OCI-LY1 (cell line): ENCODE results near the gene TRANK1.

Experiments
- EZH2 ChIP-seq: fragments of 200-600 bp; sonication (generic), shearing (Covaris generic); IDR thresholded peaks from 2 replicates; pipeline ENCODE4 v1.8.0; 2017; ENCODE audit warnings: borderline replicate concordance, mixed run types, mild to moderate bottlenecking, antibody characterized with exemption, low read length, moderate library complexity, mixed read lengths
- TF ChIP-seq, protein P1 (sequence below): fragments of 200-600 bp; sonication (generic), shearing (Covaris generic); IDR thresholded peaks from 2 replicates; pipeline ENCODE4 v1.5.1; 2017; ENCODE audit warnings: mild to moderate bottlenecking, antibody characterized with exemption, low read length, moderate library complexity, mixed read lengths

DNA sequence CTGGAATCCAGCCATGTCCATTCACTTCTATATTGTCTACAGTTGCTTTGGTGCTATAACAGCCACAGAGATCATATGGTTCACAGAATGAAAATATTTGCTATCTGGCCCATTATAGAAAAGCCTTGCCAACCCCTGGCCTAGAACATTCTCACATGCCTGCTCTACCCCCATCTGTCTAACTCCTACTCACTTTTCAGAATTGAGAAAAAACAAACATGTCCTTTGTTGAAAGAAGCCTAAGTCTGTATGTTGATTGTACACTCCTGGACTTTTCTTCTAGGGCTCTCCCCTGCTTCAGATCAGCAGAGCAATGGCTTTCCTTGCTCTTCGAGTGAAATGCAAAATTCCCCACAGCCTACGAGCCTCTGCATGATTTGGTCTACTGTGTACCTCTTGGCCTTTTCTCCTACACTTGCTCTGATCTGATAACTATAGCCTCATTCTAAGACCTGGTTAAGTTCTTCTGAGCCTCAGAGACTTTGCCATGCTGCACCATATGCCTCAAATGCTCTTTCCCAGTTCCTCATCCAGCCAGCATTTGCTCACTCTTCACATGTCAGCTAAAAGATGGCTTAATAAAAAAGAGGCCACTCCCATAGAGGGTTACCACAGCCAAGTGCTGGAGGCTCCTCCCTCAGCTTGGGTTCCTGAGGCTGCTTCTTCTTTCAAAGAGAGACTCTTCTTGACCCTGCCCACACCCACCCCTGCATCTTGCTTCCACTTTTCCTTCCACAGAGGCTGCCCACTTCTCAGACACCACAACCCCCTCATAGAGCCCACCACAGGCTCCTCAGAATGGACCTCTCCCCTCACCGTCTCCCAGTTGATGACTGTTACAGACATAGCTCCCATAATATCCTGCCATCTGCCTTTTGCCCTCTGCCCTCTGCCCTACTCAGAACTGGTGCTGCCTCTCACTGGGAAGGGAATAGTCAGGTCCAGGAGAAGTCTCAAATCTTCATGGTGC lies 157.6 kb downstream of the TRANK1 start:
- TF ChIP-seq, protein P1, sequence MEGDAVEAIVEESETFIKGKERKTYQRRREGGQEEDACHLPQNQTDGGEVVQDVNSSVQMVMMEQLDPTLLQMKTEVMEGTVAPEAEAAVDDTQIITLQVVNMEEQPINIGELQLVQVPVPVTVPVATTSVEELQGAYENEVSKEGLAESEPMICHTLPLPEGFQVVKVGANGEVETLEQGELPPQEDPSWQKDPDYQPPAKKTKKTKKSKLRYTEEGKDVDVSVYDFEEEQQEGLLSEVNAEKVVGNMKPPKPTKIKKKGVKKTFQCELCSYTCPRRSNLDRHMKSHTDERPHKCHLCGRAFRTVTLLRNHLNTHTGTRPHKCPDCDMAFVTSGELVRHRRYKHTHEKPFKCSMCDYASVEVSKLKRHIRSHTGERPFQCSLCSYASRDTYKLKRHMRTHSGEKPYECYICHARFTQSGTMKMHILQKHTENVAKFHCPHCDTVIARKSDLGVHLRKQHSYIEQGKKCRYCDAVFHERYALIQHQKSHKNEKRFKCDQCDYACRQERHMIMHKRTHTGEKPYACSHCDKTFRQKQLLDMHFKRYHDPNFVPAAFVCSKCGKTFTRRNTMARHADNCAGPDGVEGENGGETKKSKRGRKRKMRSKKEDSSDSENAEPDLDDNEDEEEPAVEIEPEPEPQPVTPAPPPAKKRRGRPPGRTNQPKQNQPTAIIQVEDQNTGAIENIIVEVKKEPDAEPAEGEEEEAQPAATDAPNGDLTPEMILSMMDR: no peak
- no peak for TF ChIP-seq EZH2
